GM23338 (cell line): Measurements from ENCODE around the gene RANGRF. TPM values are rescaled to one million over a fixed set of nuclear protein-coding genes. Genes with fewer than 3 reads are reported as not detected.
A peak's percentile ranks its signal among the peaks of the same experiment; 100 is the strongest.

Experiments
- ATAC-seq: fragments of 200-7000 bp; cut with Tn5 transposase; 3 replicates; pipeline ENCODE4 v1.9.1; 2020
- DNase-seq: peaks from one replicate; pipeline ENCODE4 v3.0.0-alpha.2; 2015; ENCODE audit warnings: low spot score
- H2AFZ ChIP-seq: fragments of 200-600 bp; sonication (generic); 2 replicates; pipeline ENCODE4 v1.8.0; 2016; ENCODE audit warnings: antibody characterized with exemption, mild to moderate bottlenecking, moderate library complexity
- H3F3A ChIP-seq: fragments of 200-600 bp; sonication (generic); replicated peaks from 2 replicates; pipeline ENCODE4 v1.8.0; 2017; ENCODE audit warnings: antibody characterized with exemption, mixed run types, low read depth
- H3K27ac ChIP-seq: fragments of 200-600 bp; sonication (generic); 2 replicates; pipeline ENCODE4 v1.6.1; 2016; ENCODE audit warnings: low read depth
- H3K27me3 ChIP-seq: fragments of 200-600 bp; sonication (generic); 2 replicates; pipeline ENCODE4 v1.8.0; 2016; ENCODE audit warnings: mild to moderate bottlenecking, mixed run types, moderate library complexity; ENCODE audit not compliant: insufficient read depth
- H3K36me3 ChIP-seq: fragments of 200-600 bp; sonication (generic); 2 replicates; pipeline ENCODE4 v1.8.0; 2016; ENCODE audit warnings: mild to moderate bottlenecking; ENCODE audit not compliant: insufficient read depth
- H3K4me1 ChIP-seq: fragments of 200-600 bp; sonication (generic); 2 replicates; pipeline ENCODE4 v1.8.0; 2016; ENCODE audit warnings: mild to moderate bottlenecking, moderate library complexity; ENCODE audit not compliant: insufficient read depth
- H3K4me2 ChIP-seq: fragments of 200-600 bp; sonication (generic); 2 replicates; pipeline ENCODE4 v1.7.1; 2017; ENCODE audit warnings: mixed run types
- H3K4me3 ChIP-seq: fragments of 200-600 bp; sonication (generic); 2 replicates; pipeline ENCODE4 v1.6.1; 2016; ENCODE audit warnings: mixed run types
- H3K79me2 ChIP-seq: fragments of 200-600 bp; sonication (generic); replicated peaks from 2 replicates; pipeline ENCODE4 v1.8.0; 2017; ENCODE audit warnings: mild to moderate bottlenecking; ENCODE audit not compliant: insufficient read depth
- H3K9me2 ChIP-seq: fragments of 200-600 bp; sonication (generic); 2 replicates; pipeline ENCODE4 v1.8.0; 2017; ENCODE audit not compliant: insufficient read depth
- H4K20me1 ChIP-seq: fragments of 200-600 bp; sonication (generic); replicated peaks from 2 replicates; pipeline ENCODE4 v1.8.0; 2017; ENCODE audit warnings: mild to moderate bottlenecking; ENCODE audit not compliant: insufficient read depth
- H3K27ac Mint-ChIP-seq: 2 replicates; pipeline ENCODE4 v1.8.0; 2020; ENCODE audit warnings: inconsistent platforms, mild to moderate bottlenecking, moderate library complexity, mixed read lengths
- H3K27me3 Mint-ChIP-seq: 3 replicates; pipeline ENCODE4 v1.8.0; 2022; ENCODE audit warnings: low read depth, mild to moderate bottlenecking, moderate library complexity, mixed read lengths, inconsistent platforms; ENCODE audit not compliant: insufficient read depth, poor library complexity
- H3K36me3 Mint-ChIP-seq: 3 replicates; pipeline ENCODE4 v1.8.0; 2021; ENCODE audit warnings: low read depth, mild to moderate bottlenecking, inconsistent platforms, moderate library complexity, mixed read lengths
- H3K4me1 Mint-ChIP-seq: 3 replicates; pipeline ENCODE4 v1.8.0; 2020; ENCODE audit warnings: mild to moderate bottlenecking, inconsistent platforms, mixed read lengths
- H3K4me3 Mint-ChIP-seq: 3 replicates; pipeline ENCODE4 v1.8.0; 2021; ENCODE audit warnings: moderate library complexity, mild to moderate bottlenecking, inconsistent platforms, mixed read lengths
- H3K9me3 Mint-ChIP-seq: 3 replicates; pipeline ENCODE4 v1.8.0; 2020; ENCODE audit warnings: moderate library complexity, mild to moderate bottlenecking, inconsistent platforms, mixed read lengths
- CREB1 ChIP-seq: fragments of 250-450 bp; sonication (Bioruptor Pico); IDR thresholded peaks from 2 replicates; pipeline ENCODE4 v1.5.0; 2020; ENCODE audit warnings: low read depth, mild to moderate bottlenecking, moderate library complexity
- EZH2 ChIP-seq: fragments of 200-600 bp; sonication (generic); IDR thresholded peaks from one replicate; pipeline ENCODE4 v1.8.0; 2017; ENCODE audit warnings: antibody characterized with exemption, mild to moderate bottlenecking, low read depth; ENCODE audit not compliant: unreplicated experiment
- EZH2phosphoT487 ChIP-seq: fragments of 200-600 bp; sonication (generic); IDR thresholded peaks from one replicate; pipeline ENCODE4 v1.8.1; 2018; ENCODE audit warnings: antibody characterized with exemption; ENCODE audit not compliant: unreplicated experiment
- JUNB ChIP-seq: IDR thresholded peaks from one replicate; pipeline ENCODE4 v1.6.1; 2016; ENCODE audit warnings: antibody characterized with exemption; ENCODE audit not compliant: unreplicated experiment
- NANOG ChIP-seq: IDR thresholded peaks from 2 replicates; pipeline ENCODE4 v1.6.1; 2016; ENCODE audit warnings: antibody characterized with exemption, borderline replicate concordance
- POLR2AphosphoS5 ChIP-seq: IDR thresholded peaks from 2 replicates; pipeline ENCODE4 v1.6.1; 2016; ENCODE audit warnings: antibody characterized with exemption, low read depth
- STAT1 ChIP-seq: IDR thresholded peaks from one replicate; pipeline ENCODE4 v1.6.1; 2016; ENCODE audit warnings: antibody characterized with exemption; ENCODE audit not compliant: unreplicated experiment
- ZNF114 ChIP-seq: fragments of 250-450 bp; sonication (Bioruptor Pico); IDR thresholded peaks from 2 replicates; pipeline ENCODE4 v1.5.0; 2020; ENCODE audit warnings: mild to moderate bottlenecking, moderate library complexity
- ZNF331 ChIP-seq: fragments of 250-450 bp; sonication (Bioruptor Pico); IDR thresholded peaks from 2 replicates; pipeline ENCODE4 v1.5.0; 2020; ENCODE audit warnings: low read depth, mild to moderate bottlenecking, moderate library complexity
- polyA plus RNA-seq: library from polyadenylated mRNA; unstranded; fragments of >200 nt; fragmentation: Nextera tagmentation; extraction: Ambion mirVana; gene quantifications from 2 replicates; pipeline ENCODE4 v1.2.1, GENCODE V29; 2016
- total RNA-seq: library from RNA; depleted of rRNA; stranded (reverse); fragments of >200 nt; shearing (Covaris generic); gene quantifications from 2 replicates; pipeline ENCODE4 v1.2.3, GENCODE V29; 2014
- TF ChIP-seq, protein P1 (sequence below), 2 experiments: fragments of 200-600 bp in 1 of 2; sonication (generic) in 1 of 2; conservative IDR thresholded peaks; 2 replicates each; pipeline versions ENCODE4 v1.5.1 to v1.6.1; 2016 to 2017; ENCODE audit warnings: antibody characterized with exemption in 2 of 2, low read depth in 2 of 2, mild to moderate bottlenecking in 2 of 2, moderate library complexity in 1 of 2
- TF ChIP-seq, protein P2 (sequence below): IDR thresholded peaks from one replicate; pipeline ENCODE4 v1.6.1; 2018; ENCODE audit warnings: antibody characterized with exemption; ENCODE audit not compliant: unreplicated experiment
- TF ChIP-seq, protein P3 (sequence below): IDR thresholded peaks from 2 replicates; pipeline ENCODE4 v1.6.1; 2016; ENCODE audit warnings: antibody characterized with exemption
- TF ChIP-seq, protein P4 (sequence below): fragments of 250-450 bp; sonication (Bioruptor Pico); IDR thresholded peaks from 2 replicates; pipeline ENCODE4 v1.5.0; 2020; ENCODE audit warnings: mild to moderate bottlenecking, moderate library complexity

Gene RANGRF
- total and polyA plus RNA-seq, 2 experiments from 2014 or later: 11.2 to 52.4 TPM

DNA sequence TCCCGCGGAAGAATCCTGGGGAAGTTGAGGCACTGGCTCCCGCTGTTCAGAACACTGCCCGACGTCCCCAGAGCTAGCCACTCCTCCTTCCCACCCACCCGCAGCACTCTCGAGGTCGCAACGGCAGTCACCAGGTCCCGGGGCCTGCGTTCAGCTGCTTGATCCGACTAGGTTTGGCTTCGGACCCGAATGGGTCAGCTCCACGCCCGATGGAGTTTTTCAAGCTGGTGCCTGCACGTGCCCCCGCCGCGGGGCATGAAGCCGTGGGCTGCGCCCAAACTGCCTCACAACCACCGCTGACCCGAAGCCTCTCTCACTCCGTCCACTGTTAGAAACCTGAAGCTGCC, 38.8 kb downstream of the RANGRF start:
- peaks cover 12% of the 10 kb centered on the region; the same call in 1 of the 2 replicates for H3K4me1 ChIP-seq
- Mint-ChIP-seq H3K36me3 (no peaks in the 10 kb centered on the region), H3K27ac (no peak overlapping the region), H3K9me3 (no peaks in the 10 kb centered on the region), H3K27me3 (peaks cover 29% of the 10 kb centered on the region), H3K4me3 (peak overlapping the region; percentile 79), H3K4me1 (peaks cover 12% of the 10 kb centered on the region)
- H3K27ac ChIP-seq: no peak overlapping the region
- no peaks in the 10 kb centered on the region for H3F3A ChIP-seq
- no peaks in the 10 kb centered on the region for H3K79me2 ChIP-seq
- peak; percentile 35 for DNase-seq
- H2AFZ ChIP-seq: peak overlapping the region; percentile 99
- TF ChIP-seq, protein P1, sequence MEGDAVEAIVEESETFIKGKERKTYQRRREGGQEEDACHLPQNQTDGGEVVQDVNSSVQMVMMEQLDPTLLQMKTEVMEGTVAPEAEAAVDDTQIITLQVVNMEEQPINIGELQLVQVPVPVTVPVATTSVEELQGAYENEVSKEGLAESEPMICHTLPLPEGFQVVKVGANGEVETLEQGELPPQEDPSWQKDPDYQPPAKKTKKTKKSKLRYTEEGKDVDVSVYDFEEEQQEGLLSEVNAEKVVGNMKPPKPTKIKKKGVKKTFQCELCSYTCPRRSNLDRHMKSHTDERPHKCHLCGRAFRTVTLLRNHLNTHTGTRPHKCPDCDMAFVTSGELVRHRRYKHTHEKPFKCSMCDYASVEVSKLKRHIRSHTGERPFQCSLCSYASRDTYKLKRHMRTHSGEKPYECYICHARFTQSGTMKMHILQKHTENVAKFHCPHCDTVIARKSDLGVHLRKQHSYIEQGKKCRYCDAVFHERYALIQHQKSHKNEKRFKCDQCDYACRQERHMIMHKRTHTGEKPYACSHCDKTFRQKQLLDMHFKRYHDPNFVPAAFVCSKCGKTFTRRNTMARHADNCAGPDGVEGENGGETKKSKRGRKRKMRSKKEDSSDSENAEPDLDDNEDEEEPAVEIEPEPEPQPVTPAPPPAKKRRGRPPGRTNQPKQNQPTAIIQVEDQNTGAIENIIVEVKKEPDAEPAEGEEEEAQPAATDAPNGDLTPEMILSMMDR (conservative IDR thresholded peaks at IDR 0.05; ENCODE audit: low read depth in 2 of 2): no peak
- TF ChIP-seq ZNF114 (CRISPR knock-in tag) (no peak), EZH2phosphoT487 (no peak), EZH2 (no peak), POLR2AphosphoS5 (no peak), STAT1 (no peak), JUNB (no peak), NANOG (no peak), CREB1 (CRISPR knock-in tag) (no peak), ZNF331 (no peak)
- TF ChIP-seq, protein P2, sequence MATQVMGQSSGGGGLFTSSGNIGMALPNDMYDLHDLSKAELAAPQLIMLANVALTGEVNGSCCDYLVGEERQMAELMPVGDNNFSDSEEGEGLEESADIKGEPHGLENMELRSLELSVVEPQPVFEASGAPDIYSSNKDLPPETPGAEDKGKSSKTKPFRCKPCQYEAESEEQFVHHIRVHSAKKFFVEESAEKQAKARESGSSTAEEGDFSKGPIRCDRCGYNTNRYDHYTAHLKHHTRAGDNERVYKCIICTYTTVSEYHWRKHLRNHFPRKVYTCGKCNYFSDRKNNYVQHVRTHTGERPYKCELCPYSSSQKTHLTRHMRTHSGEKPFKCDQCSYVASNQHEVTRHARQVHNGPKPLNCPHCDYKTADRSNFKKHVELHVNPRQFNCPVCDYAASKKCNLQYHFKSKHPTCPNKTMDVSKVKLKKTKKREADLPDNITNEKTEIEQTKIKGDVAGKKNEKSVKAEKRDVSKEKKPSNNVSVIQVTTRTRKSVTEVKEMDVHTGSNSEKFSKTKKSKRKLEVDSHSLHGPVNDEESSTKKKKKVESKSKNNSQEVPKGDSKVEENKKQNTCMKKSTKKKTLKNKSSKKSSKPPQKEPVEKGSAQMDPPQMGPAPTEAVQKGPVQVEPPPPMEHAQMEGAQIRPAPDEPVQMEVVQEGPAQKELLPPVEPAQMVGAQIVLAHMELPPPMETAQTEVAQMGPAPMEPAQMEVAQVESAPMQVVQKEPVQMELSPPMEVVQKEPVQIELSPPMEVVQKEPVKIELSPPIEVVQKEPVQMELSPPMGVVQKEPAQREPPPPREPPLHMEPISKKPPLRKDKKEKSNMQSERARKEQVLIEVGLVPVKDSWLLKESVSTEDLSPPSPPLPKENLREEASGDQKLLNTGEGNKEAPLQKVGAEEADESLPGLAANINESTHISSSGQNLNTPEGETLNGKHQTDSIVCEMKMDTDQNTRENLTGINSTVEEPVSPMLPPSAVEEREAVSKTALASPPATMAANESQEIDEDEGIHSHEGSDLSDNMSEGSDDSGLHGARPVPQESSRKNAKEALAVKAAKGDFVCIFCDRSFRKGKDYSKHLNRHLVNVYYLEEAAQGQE: no peak
- TF ChIP-seq, protein P3, sequence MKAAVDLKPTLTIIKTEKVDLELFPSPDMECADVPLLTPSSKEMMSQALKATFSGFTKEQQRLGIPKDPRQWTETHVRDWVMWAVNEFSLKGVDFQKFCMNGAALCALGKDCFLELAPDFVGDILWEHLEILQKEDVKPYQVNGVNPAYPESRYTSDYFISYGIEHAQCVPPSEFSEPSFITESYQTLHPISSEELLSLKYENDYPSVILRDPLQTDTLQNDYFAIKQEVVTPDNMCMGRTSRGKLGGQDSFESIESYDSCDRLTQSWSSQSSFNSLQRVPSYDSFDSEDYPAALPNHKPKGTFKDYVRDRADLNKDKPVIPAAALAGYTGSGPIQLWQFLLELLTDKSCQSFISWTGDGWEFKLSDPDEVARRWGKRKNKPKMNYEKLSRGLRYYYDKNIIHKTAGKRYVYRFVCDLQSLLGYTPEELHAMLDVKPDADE: no peak
- TF ChIP-seq, protein P4, sequence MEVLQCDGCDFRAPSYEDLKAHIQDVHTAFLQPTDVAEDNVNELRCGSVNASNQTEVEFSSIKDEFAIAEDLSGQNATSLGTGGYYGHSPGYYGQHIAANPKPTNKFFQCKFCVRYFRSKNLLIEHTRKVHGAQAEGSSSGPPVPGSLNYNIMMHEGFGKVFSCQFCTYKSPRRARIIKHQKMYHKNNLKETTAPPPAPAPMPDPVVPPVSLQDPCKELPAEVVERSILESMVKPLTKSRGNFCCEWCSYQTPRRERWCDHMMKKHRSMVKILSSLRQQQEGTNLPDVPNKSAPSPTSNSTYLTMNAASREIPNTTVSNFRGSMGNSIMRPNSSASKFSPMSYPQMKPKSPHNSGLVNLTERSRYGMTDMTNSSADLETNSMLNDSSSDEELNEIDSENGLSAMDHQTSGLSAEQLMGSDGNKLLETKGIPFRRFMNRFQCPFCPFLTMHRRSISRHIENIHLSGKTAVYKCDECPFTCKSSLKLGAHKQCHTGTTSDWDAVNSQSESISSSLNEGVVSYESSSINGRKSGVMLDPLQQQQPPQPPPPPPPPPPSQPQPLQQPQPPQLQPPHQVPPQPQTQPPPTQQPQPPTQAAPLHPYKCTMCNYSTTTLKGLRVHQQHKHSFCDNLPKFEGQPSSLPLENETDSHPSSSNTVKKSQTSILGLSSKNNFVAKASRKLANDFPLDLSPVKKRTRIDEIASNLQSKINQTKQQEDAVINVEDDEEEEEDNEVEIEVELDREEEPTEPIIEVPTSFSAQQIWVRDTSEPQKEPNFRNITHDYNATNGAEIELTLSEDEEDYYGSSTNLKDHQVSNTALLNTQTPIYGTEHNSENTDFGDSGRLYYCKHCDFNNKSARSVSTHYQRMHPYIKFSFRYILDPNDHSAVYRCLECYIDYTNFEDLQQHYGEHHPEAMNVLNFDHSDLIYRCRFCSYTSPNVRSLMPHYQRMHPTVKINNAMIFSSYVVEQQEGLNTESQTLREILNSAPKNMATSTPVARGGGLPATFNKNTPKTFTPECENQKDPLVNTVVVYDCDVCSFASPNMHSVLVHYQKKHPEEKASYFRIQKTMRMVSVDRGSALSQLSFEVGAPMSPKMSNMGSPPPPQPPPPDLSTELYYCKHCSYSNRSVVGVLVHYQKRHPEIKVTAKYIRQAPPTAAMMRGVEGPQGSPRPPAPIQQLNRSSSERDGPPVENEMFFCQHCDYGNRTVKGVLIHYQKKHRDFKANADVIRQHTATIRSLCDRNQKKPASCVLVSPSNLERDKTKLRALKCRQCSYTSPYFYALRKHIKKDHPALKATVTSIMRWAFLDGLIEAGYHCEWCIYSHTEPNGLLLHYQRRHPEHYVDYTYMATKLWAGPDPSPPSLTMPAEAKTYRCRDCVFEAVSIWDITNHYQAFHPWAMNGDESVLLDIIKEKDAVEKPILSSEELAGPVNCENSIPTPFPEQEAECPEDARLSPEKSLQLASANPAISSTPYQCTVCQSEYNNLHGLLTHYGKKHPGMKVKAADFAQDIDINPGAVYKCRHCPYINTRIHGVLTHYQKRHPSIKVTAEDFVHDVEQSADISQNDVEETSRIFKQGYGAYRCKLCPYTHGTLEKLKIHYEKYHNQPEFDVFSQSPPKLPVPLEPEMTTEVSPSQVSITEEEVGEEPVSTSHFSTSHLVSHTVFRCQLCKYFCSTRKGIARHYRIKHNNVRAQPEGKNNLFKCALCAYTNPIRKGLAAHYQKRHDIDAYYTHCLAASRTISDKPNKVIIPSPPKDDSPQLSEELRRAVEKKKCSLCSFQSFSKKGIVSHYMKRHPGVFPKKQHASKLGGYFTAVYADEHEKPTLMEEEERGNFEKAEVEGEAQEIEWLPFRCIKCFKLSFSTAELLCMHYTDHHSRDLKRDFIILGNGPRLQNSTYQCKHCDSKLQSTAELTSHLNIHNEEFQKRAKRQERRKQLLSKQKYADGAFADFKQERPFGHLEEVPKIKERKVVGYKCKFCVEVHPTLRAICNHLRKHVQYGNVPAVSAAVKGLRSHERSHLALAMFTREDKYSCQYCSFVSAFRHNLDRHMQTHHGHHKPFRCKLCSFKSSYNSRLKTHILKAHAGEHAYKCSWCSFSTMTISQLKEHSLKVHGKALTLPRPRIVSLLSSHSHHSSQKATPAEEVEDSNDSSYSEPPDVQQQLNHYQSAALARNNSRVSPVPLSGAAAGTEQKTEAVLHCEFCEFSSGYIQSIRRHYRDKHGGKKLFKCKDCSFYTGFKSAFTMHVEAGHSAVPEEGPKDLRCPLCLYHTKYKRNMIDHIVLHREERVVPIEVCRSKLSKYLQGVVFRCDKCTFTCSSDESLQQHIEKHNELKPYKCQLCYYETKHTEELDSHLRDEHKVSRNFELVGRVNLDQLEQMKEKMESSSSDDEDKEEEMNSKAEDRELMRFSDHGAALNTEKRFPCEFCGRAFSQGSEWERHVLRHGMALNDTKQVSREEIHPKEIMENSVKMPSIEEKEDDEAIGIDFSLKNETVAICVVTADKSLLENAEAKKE (CRISPR knock-in tag): no peak
- no peaks in the 10 kb centered on the region for H3K36me3 ChIP-seq
- peak overlapping the region; percentile 83 for H3K4me3 ChIP-seq
- H3K4me2 ChIP-seq: peak overlapping the region; percentile 93
- no peaks in the 10 kb centered on the region for H3K9me2 ChIP-seq
- peaks cover 33% of the 10 kb centered on the region for H3K27me3 ChIP-seq
- ATAC-seq: peak; percentile 44
- H4K20me1 ChIP-seq: 0 out of 2 replicates have a peak, but pooled peaks cover 3% of the 10 kb centered on the region
